Cardiac muscle cell (in vitro differentiated cells and primary cell): ENCODE data around the gene WDFY4. TPM values are rescaled to one million over a fixed set of nuclear protein-coding genes. Genes with fewer than 3 reads are reported as not detected.
A peak's percentile ranks its signal among the peaks of the same experiment; 100 is the strongest.

Source experiments
- DNase-seq, 2 donors: peaks; one replicate each; pipeline versions ENCODE4 v3.0.0 to v3.0.0-alpha.2; 2010 to 2017; ENCODE audit warnings: low read depth in 1 of 2, low spot score in 1 of 2
- H3K27ac ChIP-seq: fragments of 200-600 bp; sonication (generic); 2 replicates; pipeline ENCODE4 v1.5.1; 2016
- H3K27me3 ChIP-seq: fragments of 200-600 bp; sonication (generic); 2 replicates; pipeline ENCODE4 v1.6.0; 2016; ENCODE audit warnings: control low read depth
- H3K36me3 ChIP-seq: fragments of 200-600 bp; sonication (generic); 2 replicates; pipeline ENCODE4 v1.5.1; 2016; ENCODE audit warnings: control low read depth
- H3K4me1 ChIP-seq: fragments of 200-600 bp; sonication (generic); 2 replicates; pipeline ENCODE4 v1.8.1; 2017; ENCODE audit warnings: low read depth, mild to moderate bottlenecking, mixed run types
- H3K4me3 ChIP-seq: fragments of 200-600 bp; sonication (generic); 2 replicates; pipeline ENCODE4 v1.5.1; 2016; ENCODE audit warnings: mild to moderate bottlenecking
- H3K9me3 ChIP-seq: fragments of 200-600 bp; sonication (generic); 2 replicates; pipeline ENCODE4 v1.5.1; 2017; ENCODE audit warnings: low read depth, mild to moderate bottlenecking, control low read depth
- CTCF ChIP-seq: IDR thresholded peaks from 2 replicates; pipeline ENCODE4 v1.5.1; 2012; ENCODE audit warnings: low read depth, mild to moderate bottlenecking, low read length
- polyA plus RNA-seq: library from polyadenylated mRNA; unstranded; fragments of >200 nt; fragmentation: Nextera tagmentation; extraction: Ambion mirVana; gene quantifications from 2 replicates; pipeline ENCODE4 v1.2.1, GENCODE V29; 2016
- total RNA-seq: library from RNA; depleted of rRNA; stranded (reverse); fragments of >200 nt; gene quantifications from 2 replicates; pipeline ENCODE4 v1.2.3, GENCODE V29; 2016

The WDFY4 gene
- total and polyA plus RNA-seq, 2 experiments from 2014 or later, result not detected

- no peak overlapping the region for H3K27ac ChIP-seq
- H3K36me3 ChIP-seq, result no peaks in the 10 kb centered on the region
- H3K9me3 ChIP-seq, result no peaks in the 10 kb centered on the region
- no peak overlapping the region for H3K4me3 ChIP-seq
- H3K4me1 ChIP-seq, result no peaks in the 10 kb centered on the region
- peaks cover 6% of the 10 kb centered on the region for H3K27me3 ChIP-seq
- no peak for DNase-seq
- TF ChIP-seq CTCF, result no peak
Measured at GRCh38 chr10:48883701-48884100, 199.0 kb downstream of the WDFY4 start.

GRCh38 chr10:48884179-48885045 is 199.7 kb downstream of the WDFY4 start:
- no peaks in the 10 kb centered on the region for H3K4me1 ChIP-seq
- no peaks in the 10 kb centered on the region for H3K36me3 ChIP-seq
- no peaks in the 10 kb centered on the region for H3K9me3 ChIP-seq
- no peak for DNase-seq
- TF ChIP-seq CTCF, result no peak
- peaks cover 6% of the 10 kb centered on the region for H3K27me3 ChIP-seq
- H3K27ac ChIP-seq, result no peak overlapping the region
- H3K4me3 ChIP-seq, result no peak overlapping the region

GRCh38 chr10:48885376-48885775 is 200.7 kb downstream of the WDFY4 start:
- Histone ChIP-seq H3K27ac (no peak overlapping the region), H3K36me3 (no peaks in the 10 kb centered on the region), H3K9me3 (no peaks in the 10 kb centered on the region), H3K4me3 (no peak overlapping the region), H3K4me1 (no peaks in the 10 kb centered on the region), H3K27me3 (peaks cover 6% of the 10 kb centered on the region)
- DNase-seq, result peak in 1 of 2 donors; percentile 24
- TF ChIP-seq CTCF, result no peak

- Histone ChIP-seq H3K9me3 (no peaks in the 10 kb centered on the region), H3K36me3 (no peaks in the 10 kb centered on the region), H3K4me1 (no peaks in the 10 kb centered on the region), H3K4me3 (no peak overlapping the region), H3K27ac (no peak overlapping the region), H3K27me3 (peaks cover 6% of the 10 kb centered on the region)
- no peak for TF ChIP-seq CTCF
- no peak for DNase-seq
Measured at GRCh38 chr10:48887982-48888381, 203.3 kb downstream of the WDFY4 start.

GRCh38 chr10:48890888-48891850 is 206.5 kb downstream of the WDFY4 start:
- no peaks in the 10 kb centered on the region for H3K9me3 ChIP-seq
- no peak overlapping the region for H3K4me3 ChIP-seq
- H3K27me3 ChIP-seq, result peaks cover 6% of the 10 kb centered on the region
- DNase-seq, result peak in 1 of 2 donors; percentile 14
- TF ChIP-seq CTCF, result no peak
- H3K27ac ChIP-seq, result no peak overlapping the region
- H3K4me1 ChIP-seq, result no peaks in the 10 kb centered on the region
- no peaks in the 10 kb centered on the region for H3K36me3 ChIP-seq
